Muscle of back (tissue), 11 donors: ENCODE results near the gene HIPK3. TPM values are rescaled to one million over a fixed set of nuclear protein-coding genes. Genes with fewer than 3 reads are reported as not detected.

Experiments
- DNase-seq, 3 donors: peaks; one replicate each; pipeline versions ENCODE4 v3.0.0 to v3.0.0-alpha.2; 2013
- polyA plus RNA-seq, 10 donors: library from polyadenylated mRNA; unstranded; fragments of 120-200 nt; gene quantifications; one replicate each; pipeline ENCODE4 v1.2.1, GENCODE V29; 2013; ENCODE audit not compliant: insufficient read length in 10 of 10

Gene HIPK3
- polyA plus RNA-seq, 10 donors: 61.1 to 100 (median 74.9) TPM

DNA sequence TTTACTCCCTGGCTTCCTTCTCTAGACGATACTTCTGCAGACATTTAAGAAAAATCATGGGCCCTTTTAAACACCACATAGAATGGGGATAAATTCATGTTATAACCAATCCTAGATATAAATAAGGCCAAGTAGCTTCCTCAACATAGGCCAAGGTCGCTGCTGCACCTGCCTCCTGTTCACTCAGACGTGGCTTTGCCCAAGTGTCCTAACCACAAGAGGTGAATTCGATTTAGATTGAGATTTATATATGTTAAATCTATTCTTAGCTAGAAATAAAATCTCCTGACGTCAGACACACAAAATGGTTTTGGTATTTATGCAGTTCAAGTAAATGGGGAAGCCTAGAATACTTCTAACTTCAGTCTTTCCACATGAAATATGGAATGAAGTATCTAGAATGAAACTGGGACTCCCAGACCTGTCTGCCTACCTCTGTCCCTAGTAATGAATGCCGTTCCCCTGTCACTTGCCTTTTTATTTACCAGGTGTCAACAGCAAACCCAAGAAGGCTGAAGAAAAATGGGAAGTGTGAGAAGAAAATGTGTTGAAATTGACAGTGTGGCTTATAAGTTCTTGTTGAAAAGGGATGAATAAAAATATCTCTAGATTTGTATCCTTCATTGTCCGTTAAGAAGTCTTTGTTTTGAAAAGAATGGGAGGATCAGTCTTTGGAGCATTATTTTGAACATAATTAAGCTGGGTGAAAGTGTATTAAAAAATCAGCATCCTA is 131.8 kb downstream of the HIPK3 start:
- no peak for DNase-seq

GRCh38 chr11:33389635-33390034 is 132.5 kb downstream of the HIPK3 start:
- no peak for DNase-seq

- DNase-seq: no peak
Observed at GRCh38 chr11:33390944-33391892, 134.0 kb downstream of the HIPK3 start.

DNA sequence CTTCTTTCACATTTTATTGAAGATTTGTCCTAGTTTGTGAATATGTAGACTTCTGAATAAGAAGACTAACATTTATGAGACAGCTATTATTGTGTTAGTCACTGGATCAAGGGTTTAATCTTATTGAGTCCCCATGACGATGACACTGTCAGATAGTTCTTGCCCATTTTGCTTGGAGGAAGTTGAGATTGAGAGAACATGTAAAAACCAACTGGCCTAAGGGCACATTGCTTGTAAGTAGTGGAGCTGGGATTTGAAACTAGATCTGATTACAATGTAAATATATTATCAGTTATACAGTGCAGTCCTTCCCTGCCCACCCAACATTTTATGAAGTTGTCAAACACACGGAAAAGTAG is 134.7 kb downstream of the HIPK3 start:
- DNase-seq: no peak

GRCh38 chr11:33394431-33395109 is 137.4 kb downstream of the HIPK3 start:
- no peak for DNase-seq

DNA sequence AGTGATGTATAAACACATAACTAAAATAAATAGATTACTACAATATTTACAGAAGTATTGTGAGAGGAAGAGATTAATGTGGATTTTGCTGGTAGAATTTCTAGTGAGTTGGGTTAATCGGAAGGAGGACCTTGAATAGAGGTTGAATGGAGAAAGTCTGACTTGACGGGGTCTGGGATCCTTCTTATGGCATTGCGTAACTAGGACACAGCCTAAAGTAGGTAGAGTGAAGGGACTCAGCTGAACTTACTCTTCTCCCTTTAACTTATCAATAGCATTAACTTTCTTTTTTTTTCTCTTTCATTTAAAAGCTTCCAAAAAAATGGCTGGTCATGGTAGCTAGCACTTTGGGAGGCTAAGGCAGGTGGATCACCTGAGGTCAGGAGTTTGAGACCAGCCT is 139.2 kb downstream of the HIPK3 start:
- no peak for DNase-seq

GRCh38 chr11:33399421-33399820 is 142.2 kb downstream of the HIPK3 start:
- DNase-seq: no peak

DNA sequence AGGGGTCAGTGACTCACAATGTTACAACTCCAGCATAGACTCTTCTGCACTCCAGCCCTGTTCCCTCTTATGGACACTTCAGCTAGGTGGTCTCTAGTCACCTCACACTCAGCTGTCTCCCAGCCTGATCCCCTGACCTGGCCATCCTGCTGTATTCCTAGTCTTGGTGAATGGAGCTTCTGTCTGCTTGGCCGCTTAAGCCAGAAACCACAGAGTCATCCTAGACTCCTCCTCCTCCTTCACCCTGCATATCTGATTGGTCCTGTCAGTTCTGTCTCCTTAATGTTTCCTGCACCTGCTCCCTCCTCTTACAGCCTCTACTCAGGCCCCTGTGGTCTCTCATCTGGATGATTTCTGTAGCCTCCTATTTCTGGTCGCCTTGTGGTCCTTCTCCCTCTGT is 144.9 kb downstream of the HIPK3 start:
- no peak for DNase-seq

GRCh38 chr11:33403344-33403743 is 146.2 kb downstream of the HIPK3 start:
- DNase-seq: no peak

DNA sequence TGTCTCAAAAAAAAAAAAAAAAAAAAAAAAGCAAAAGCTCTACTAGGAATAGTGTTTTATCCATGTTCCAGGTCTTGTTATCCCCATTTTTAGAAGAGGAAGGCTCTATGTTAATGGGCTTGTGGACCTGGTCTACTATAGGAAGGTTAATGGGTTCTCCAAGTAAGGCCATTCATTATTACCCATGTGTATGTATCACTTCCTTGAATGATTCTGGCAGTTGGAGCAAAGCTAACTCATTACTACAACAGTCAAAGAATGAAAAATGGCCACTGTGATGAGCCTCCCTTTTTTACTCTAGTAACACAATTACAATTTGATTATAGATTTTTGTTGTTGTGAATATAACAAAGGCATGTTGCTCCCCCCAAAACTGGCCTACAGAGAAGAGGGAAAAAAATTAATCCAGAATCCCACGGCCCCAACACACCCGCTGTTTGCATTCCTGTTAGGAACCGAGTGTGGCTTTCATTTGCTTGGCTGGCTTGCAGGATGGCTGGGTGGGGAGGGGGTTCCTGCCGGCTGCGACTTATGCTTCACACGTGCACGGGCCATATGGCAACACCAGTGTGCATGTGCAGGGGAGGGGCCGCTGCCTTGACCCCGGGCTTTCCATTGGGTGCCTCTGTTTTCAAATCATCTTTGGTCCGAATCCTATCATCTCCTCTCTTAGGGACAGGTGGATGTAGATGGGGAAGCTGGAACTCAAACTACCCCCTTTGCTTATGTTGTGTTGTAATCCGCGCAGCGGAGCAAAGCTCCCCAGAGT is 148.8 kb downstream of the HIPK3 start:
- no peak for DNase-seq

Other genes starting within 250 kb of the HIPK3 start
- gene DEPDC7, start 241.5 kb upstream of the HIPK3 start, polyA plus RNA-seq: 10 to 100 TPM; 10.7 to 19.1 (median 16.1) TPM
- 10 to 100 TPM in 9 of 10 donors, 1 to 10 TPM in 1; 8.9 to 14.0 (median 11.3) TPM for gene TCP11L1, start 217.8 kb upstream of the HIPK3 start, polyA plus RNA-seq
- gene CSTF3, start 95.9 kb upstream of the HIPK3 start, polyA plus RNA-seq: 10 to 100 TPM; 30.7 to 44.1 (median 38.8) TPM
- 1 to 10 TPM; 1.2 to 2.5 (median 1.6) TPM for gene KIAA1549L, start 118.7 kb downstream of the HIPK3 start, polyA plus RNA-seq